Tibial artery (tissue), 4 donors: ENCODE measurements around the gene MMRN1.

Source experiments
- DNase-seq, 2 donors: peaks; one replicate each; pipeline ENCODE4 v3.0.0-alpha.2; 2019
- H3K27ac ChIP-seq, 2 donors: fragments of 200-600 bp; sonication (generic) in 1 of 2; 1 replicate in 1 of 2; 2 replicates in 1 of 2; pipeline ENCODE4 v1.5.1; 2018 to 2019; ENCODE audit warnings: mild to moderate bottlenecking in 1 of 2
- H3K27me3 ChIP-seq, 2 donors: fragments of 200-600 bp; sonication (generic) in 1 of 2; one replicate each; pipeline versions ENCODE4 v1.5.1 to v1.6.0; 2016 to 2019
- H3K36me3 ChIP-seq, 3 donors: fragments of 200-600 bp; sonication (generic) in 2 of 3; one replicate each; pipeline ENCODE4 v1.5.1; 2016 to 2019; ENCODE audit warnings: mild to moderate bottlenecking in 2 of 3
- H3K4me1 ChIP-seq, 4 donors: fragments of 200-600 bp; sonication (generic) in 2 of 4; 1 replicate in 3 of 4; 2 replicates in 1 of 4; pipeline ENCODE4 v1.5.1; 2016 to 2019
- H3K4me3 ChIP-seq, 2 donors: fragments of 200-600 bp; sonication (generic) in 1 of 2; 1 replicate in 1 of 2; 2 replicates in 1 of 2; pipeline ENCODE4 v1.5.1; 2018 to 2019; ENCODE audit warnings: mild to moderate bottlenecking in 2 of 2
- H3K9me3 ChIP-seq, 3 donors: fragments of 200-600 bp; sonication (generic) in 1 of 3; one replicate each; pipeline ENCODE4 v1.5.1; 2016 to 2019
- CTCF ChIP-seq, 2 experiments: fragments of 200-600 bp in 1 of 2; fragments of 450-650 bp in 1 of 2; IDR thresholded peaks; one replicate each; pipeline ENCODE4 v1.5.1; 2017 to 2019; ENCODE audit warnings: antibody characterized with exemption in 2 of 2, mild to moderate bottlenecking in 1 of 2, moderate library complexity in 1 of 2
- intact Hi-C: fragments of 100-400 bp; cut with DNase I; formaldehyde crosslinking; loops from one replicate; pipeline ENCODE4 v1.15.0; 2023; ENCODE audit warnings: low total_unique reads

Gene MMRN1

GRCh38 chr4:89992744-89993143 lies 98.1 kb downstream of the MMRN1 start:
- no peaks in the 10 kb centered on the region for H3K4me1 ChIP-seq
- no peak for DNase-seq
- no peak overlapping the region for H3K4me3 ChIP-seq
- no peaks in the 10 kb centered on the region for H3K27me3 ChIP-seq
- TF ChIP-seq CTCF (IDR thresholded peaks at IDR 0.05): no peak
- intact Hi-C loops: no loop called here
- no peaks in the 10 kb centered on the region for H3K36me3 ChIP-seq
- H3K27ac ChIP-seq: no peak overlapping the region
- H3K9me3 ChIP-seq: no peaks in the 10 kb centered on the region

- intact Hi-C loops: no loop called here
- TF ChIP-seq CTCF (IDR thresholded peaks at IDR 0.05): no peak
- no peaks in the 10 kb centered on the region for H3K9me3 ChIP-seq
- H3K4me1 ChIP-seq: no peaks in the 10 kb centered on the region
- no peaks in the 10 kb centered on the region for H3K27me3 ChIP-seq
- H3K4me3 ChIP-seq: no peak overlapping the region
- no peak for DNase-seq
- no peak overlapping the region for H3K27ac ChIP-seq
- no peaks in the 10 kb centered on the region for H3K36me3 ChIP-seq
Observed at GRCh38 chr4:89994176-89994873, 99.7 kb downstream of the MMRN1 start.

GRCh38 chr4:89995006-89995405 lies 100.4 kb downstream of the MMRN1 start:
- TF ChIP-seq CTCF (IDR thresholded peaks at IDR 0.05): no peak
- Histone ChIP-seq H3K27ac (no peak overlapping the region), H3K36me3 (no peaks in the 10 kb centered on the region), H3K27me3 (no peaks in the 10 kb centered on the region), H3K4me1 (no peaks in the 10 kb centered on the region), H3K4me3 (no peak overlapping the region), H3K9me3 (no peaks in the 10 kb centered on the region)
- intact Hi-C loops: no loop called here
- no peak for DNase-seq

GRCh38 chr4:89995814-89996213 lies 101.2 kb downstream of the MMRN1 start:
- no peak for DNase-seq
- intact Hi-C loops: no loop called here

GRCh38 chr4:89997171-89997704 lies 102.6 kb downstream of the MMRN1 start:
- Histone ChIP-seq H3K27me3 (no peaks in the 10 kb centered on the region), H3K27ac (no peak overlapping the region), H3K4me3 (no peak overlapping the region), H3K4me1 (no peaks in the 10 kb centered on the region), H3K36me3 (no peaks in the 10 kb centered on the region), H3K9me3 (no peaks in the 10 kb centered on the region)
- no peak for TF ChIP-seq CTCF (IDR thresholded peaks at IDR 0.05)
- intact Hi-C loops: no loop called here
- no peak for DNase-seq

More at GRCh38 chr4:89995814-89996213, 101.2 kb downstream of the MMRN1 start:
- Histone ChIP-seq H3K4me1 (no peaks in the 10 kb centered on the region), H3K9me3 (no peaks in the 10 kb centered on the region), H3K27me3 (no peaks in the 10 kb centered on the region), H3K4me3 (no peak overlapping the region), H3K27ac (no peak overlapping the region), H3K36me3 (no peaks in the 10 kb centered on the region)
- TF ChIP-seq CTCF (IDR thresholded peaks at IDR 0.05): no peak
